ENCODE measurements around the gene SNX8. TPM values are rescaled to one million over a fixed set of nuclear protein-coding genes. Genes with fewer than 3 reads are reported as not detected.

SNX8 gene
- total RNA-seq, 1 experiment from 2014 or later: 31.2 TPM

- Mint-ChIP-seq H3K9me3 (ENCODE audit: unreplicated experiment) (no peaks in the 10 kb centered on the region), H3K27ac (ENCODE audit: low read depth, unreplicated experiment) (no peak overlapping the region), H3K27me3 (ENCODE audit: insufficient read depth, unreplicated experiment) (no peaks in the 10 kb centered on the region), H3K4me1 (ENCODE audit: insufficient read depth, unreplicated experiment) (no peaks in the 10 kb centered on the region), H3K4me3 (ENCODE audit: unreplicated experiment) (no peak overlapping the region), H3K36me3 (ENCODE audit: insufficient read depth, unreplicated experiment) (peaks cover 12% of the 10 kb centered on the region)
- ChIA-PET CTCF (no interaction called here), POLR2A (interaction anchor here (0.6 kb wide), 1 partner anchor 22 kb away, joined by 3 read pairs; no protein-coding TSS in a partner anchor)
- no TSS peak for BruUV-seq (replicated peaks)
- intact Hi-C loops (cut with micrococcal nuclease): loop anchor here (10.0 kb wide), 1 partner anchor 540 kb away; no protein-coding TSS in a partner anchor
- DNase-seq (ENCODE audit: unreplicated experiment): no peak
- TF ChIP-seq CTCF (IDR thresholded peaks at IDR 0.05; ENCODE audit: unreplicated experiment): no peak
Observed at GRCh38 chr7:2204446-2204845, 109.8 kb downstream of the SNX8 start.

- no peak for TF ChIP-seq CTCF (IDR thresholded peaks at IDR 0.05; ENCODE audit: unreplicated experiment)
- Mint-ChIP-seq H3K9me3 (ENCODE audit: unreplicated experiment) (no peaks in the 10 kb centered on the region), H3K27ac (ENCODE audit: low read depth, unreplicated experiment) (no peak overlapping the region), H3K27me3 (ENCODE audit: insufficient read depth, unreplicated experiment) (no peaks in the 10 kb centered on the region), H3K36me3 (ENCODE audit: insufficient read depth, unreplicated experiment) (peaks cover 15% of the 10 kb centered on the region), H3K4me3 (ENCODE audit: unreplicated experiment) (no peak overlapping the region), H3K4me1 (ENCODE audit: insufficient read depth, unreplicated experiment) (no peaks in the 10 kb centered on the region)
- DNase-seq (ENCODE audit: unreplicated experiment): no peak
- intact Hi-C loops (cut with micrococcal nuclease): loop anchor here (10.0 kb wide), 1 partner anchor 539 kb away; no protein-coding TSS in a partner anchor
- POLR2A ChIA-PET: interaction anchor here (0.7 kb wide), 1 partner anchor 11 kb away, joined by 3 read pairs; no protein-coding TSS in a partner anchor
- no TSS peak for BruUV-seq (replicated peaks)
- CTCF ChIA-PET: interaction anchor here (0.8 kb wide), 1 partner anchor 144 kb away, joined by 3 read pairs; no protein-coding TSS in a partner anchor
Observed at GRCh38 chr7:2203766-2204300, 110.4 kb downstream of the SNX8 start.

- H3K9me3 Mint-ChIP-seq (ENCODE audit: unreplicated experiment): no peaks in the 10 kb centered on the region
- BruUV-seq (replicated peaks): no TSS peak
- intact Hi-C loops (cut with micrococcal nuclease): loop anchor here (10.0 kb wide), 1 partner anchor 538 kb away; no protein-coding TSS in a partner anchor
- H3K4me3 Mint-ChIP-seq (ENCODE audit: unreplicated experiment): no peak overlapping the region
- no peak overlapping the region for H3K27ac Mint-ChIP-seq (ENCODE audit: low read depth, unreplicated experiment)
- DNase-seq (ENCODE audit: unreplicated experiment): no peak
- no peaks in the 10 kb centered on the region for H3K27me3 Mint-ChIP-seq (ENCODE audit: insufficient read depth, unreplicated experiment)
- ChIA-PET POLR2A (interaction anchor here (0.7 kb wide), 1 partner anchor 12 kb away, joined by 3 read pairs; no protein-coding TSS in a partner anchor), CTCF (interaction anchor here (0.8 kb wide), 1 partner anchor 145 kb away, joined by 3 read pairs; no protein-coding TSS in a partner anchor)
- TF ChIP-seq CTCF (IDR thresholded peaks at IDR 0.05; ENCODE audit: unreplicated experiment): no peak
- H3K36me3 Mint-ChIP-seq (ENCODE audit: insufficient read depth, unreplicated experiment): peaks cover 15% of the 10 kb centered on the region
- H3K4me1 Mint-ChIP-seq (ENCODE audit: insufficient read depth, unreplicated experiment): no peaks in the 10 kb centered on the region
Observed at GRCh38 chr7:2202901-2203765, 111.1 kb downstream of the SNX8 start.

DNA sequence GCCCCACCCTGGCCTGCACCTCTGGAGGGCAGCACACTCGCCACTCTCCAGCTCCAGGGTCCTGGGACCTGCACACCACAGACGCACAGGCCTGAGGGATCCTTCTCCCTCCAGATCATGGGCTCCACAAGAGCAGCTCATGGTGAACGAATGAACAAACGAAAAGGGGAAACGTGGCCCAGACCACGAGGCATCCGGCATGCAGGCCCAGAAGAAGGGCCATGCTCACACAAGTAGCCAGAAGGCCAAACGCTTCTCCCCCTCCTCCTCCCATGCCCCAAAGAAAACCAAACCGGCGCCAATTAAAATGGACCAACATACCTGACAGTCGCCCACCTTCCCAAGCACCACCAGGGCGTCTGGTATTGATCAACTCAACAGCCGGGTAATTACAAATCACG, 111.9 kb downstream of the SNX8 start:
- no peak for DNase-seq (ENCODE audit: unreplicated experiment)
- Mint-ChIP-seq H3K27me3 (ENCODE audit: insufficient read depth, unreplicated experiment) (no peaks in the 10 kb centered on the region), H3K27ac (ENCODE audit: low read depth, unreplicated experiment) (no peak overlapping the region), H3K9me3 (ENCODE audit: unreplicated experiment) (no peaks in the 10 kb centered on the region), H3K4me3 (ENCODE audit: unreplicated experiment) (no peak overlapping the region), H3K4me1 (ENCODE audit: insufficient read depth, unreplicated experiment) (no peaks in the 10 kb centered on the region), H3K36me3 (ENCODE audit: insufficient read depth, unreplicated experiment) (peaks cover 15% of the 10 kb centered on the region)
- BruUV-seq (replicated peaks): no TSS peak
- CTCF ChIA-PET: no interaction called here
- POLR2A ChIA-PET: interaction anchor here (1.3 kb wide), 1 partner anchor 12 kb away, joined by 3 read pairs; no protein-coding TSS in a partner anchor
- intact Hi-C loops (cut with micrococcal nuclease): loop anchor here (10.0 kb wide), 1 partner anchor 538 kb away; no protein-coding TSS in a partner anchor
- TF ChIP-seq CTCF (IDR thresholded peaks at IDR 0.05; ENCODE audit: unreplicated experiment): no peak

Data from MCF 10A (cell line).